HEK293T (cell line): ENCODE data around the gene ARFIP2.

Source experiments
- ELF4 ChIP-seq: fragments of 450-650 bp; IDR thresholded peaks from 2 replicates; pipeline ENCODE4 v1.6.1; 2017; ENCODE audit warnings: antibody characterized with exemption
- FOXM1 ChIP-seq: fragments of 450-650 bp; IDR thresholded peaks from 2 replicates; pipeline ENCODE4 v1.6.1; 2017; ENCODE audit warnings: mild to moderate bottlenecking, borderline replicate concordance
- HDGF ChIP-seq: fragments of 450-650 bp; IDR thresholded peaks from 2 replicates; pipeline ENCODE4 v1.6.1; 2017; ENCODE audit warnings: antibody characterized with exemption, borderline replicate concordance
- SUZ12 ChIP-seq: fragments of 450-650 bp; IDR thresholded peaks from 2 replicates; pipeline ENCODE4 v1.6.1; 2016; ENCODE audit warnings: mild to moderate bottlenecking
- TARDBP ChIP-seq: fragments of 450-650 bp; IDR thresholded peaks from 2 replicates; pipeline ENCODE4 v1.6.1; 2016
- ZNF384 ChIP-seq: fragments of 450-650 bp; IDR thresholded peaks from 2 replicates; pipeline ENCODE4 v1.6.1; 2016

- TF ChIP-seq SUZ12, result no peak
- TF ChIP-seq ELF4, result no peak
- TF ChIP-seq TARDBP, result no peak
- no peak for TF ChIP-seq HDGF
- no peak for TF ChIP-seq ZNF384
- no peak for TF ChIP-seq FOXM1
These were observed 23.4 kb downstream of the ARFIP2 start for GRCh38 chr11:6457581-6458320.
